Liver (tissue), 9 donors: ENCODE data around the gene LHX8. TPM values are rescaled to one million over a fixed set of nuclear protein-coding genes. Genes with fewer than 3 reads are reported as not detected.

Source experiments
- DNase-seq: peaks from one replicate; pipeline ENCODE4 v3.0.0-alpha.2; 2017; ENCODE audit warnings: low spot score
- H3K27ac ChIP-seq, 2 donors: one replicate each; pipeline ENCODE4 v1.7.0; 2013; ENCODE audit warnings: inconsistent platforms in 2 of 2, low read length in 2 of 2, control low read depth in 1 of 2, low read depth in 1 of 2, mild to moderate bottlenecking in 1 of 2
- H3K27me3 ChIP-seq, 4 donors: one replicate each; pipeline versions ENCODE4 v1.6.1 to v1.7.0; 2013; ENCODE audit warnings: low read length in 3 of 4, inconsistent platforms in 1 of 4, mild to moderate bottlenecking in 1 of 4, moderate library complexity in 1 of 4; ENCODE audit not compliant: control insufficient read depth in 4 of 4, insufficient read depth in 4 of 4
- H3K36me3 ChIP-seq, 4 donors: one replicate each; pipeline versions ENCODE4 v1.6.1 to v1.7.0; 2013; ENCODE audit warnings: low read length in 3 of 4, mild to moderate bottlenecking in 3 of 4, low read depth in 1 of 4, moderate library complexity in 1 of 4; ENCODE audit not compliant: control insufficient read depth in 4 of 4, insufficient read depth in 3 of 4
- H3K4me1 ChIP-seq, 4 donors: one replicate each; pipeline versions ENCODE4 v1.6.1 to v1.7.0; 2013; ENCODE audit warnings: low read length in 3 of 4, mild to moderate bottlenecking in 3 of 4, moderate library complexity in 1 of 4; ENCODE audit not compliant: control insufficient read depth in 4 of 4, insufficient read depth in 4 of 4
- H3K4me3 ChIP-seq, 3 donors: one replicate each; pipeline versions ENCODE4 v1.6.1 to v1.7.0; 2013; ENCODE audit warnings: low read length in 3 of 3, control low read depth in 1 of 3, low read depth in 1 of 3, mild to moderate bottlenecking in 1 of 3
- H3K9ac ChIP-seq, 2 donors: one replicate each; pipeline ENCODE4 v1.7.0; 2013; ENCODE audit warnings: low read length in 2 of 2, mild to moderate bottlenecking in 2 of 2, moderate library complexity in 2 of 2, control low read depth in 1 of 2, low read depth in 1 of 2
- H3K9me3 ChIP-seq, 4 donors: one replicate each; pipeline versions ENCODE4 v1.6.1 to v1.7.0; 2013; ENCODE audit warnings: low read length in 3 of 4; ENCODE audit not compliant: control insufficient read depth in 4 of 4
- CTCF ChIP-seq: fragments of 150-350 bp; IDR thresholded peaks from 2 replicates; pipeline ENCODE4 v1.5.1; 2017; ENCODE audit warnings: improper control_type of control experiment, low read depth, low read length; ENCODE audit not compliant: missing input control
- EGR1 ChIP-seq, 2 donors: IDR thresholded peaks; 2 replicates each; pipeline ENCODE4 v1.6.1; 2016 to 2018; ENCODE audit warnings: antibody characterized with exemption in 2 of 2, low read depth in 2 of 2
- FOXA1 ChIP-seq: IDR thresholded peaks from 2 replicates; pipeline ENCODE4 v1.6.1; 2016; ENCODE audit warnings: antibody characterized with exemption
- FOXA2 ChIP-seq: IDR thresholded peaks from 2 replicates; pipeline ENCODE4 v1.6.1; 2016; ENCODE audit warnings: antibody characterized with exemption
- GABPA ChIP-seq, 2 donors: IDR thresholded peaks in 1 of 2; conservative IDR thresholded peaks in 1 of 2; 2 replicates each; pipeline ENCODE4 v1.6.1; 2016; ENCODE audit warnings: antibody characterized with exemption in 2 of 2, mild to moderate bottlenecking in 1 of 2, moderate library complexity in 1 of 2
- HNF4A ChIP-seq, 2 donors: conservative IDR thresholded peaks; 2 replicates each; pipeline ENCODE4 v1.6.1; 2016; ENCODE audit warnings: antibody characterized with exemption in 2 of 2, mild to moderate bottlenecking in 2 of 2
- HNF4G ChIP-seq: IDR thresholded peaks from 2 replicates; pipeline ENCODE4 v1.6.1; 2016; ENCODE audit warnings: antibody characterized with exemption
- JUND ChIP-seq, 2 donors: IDR thresholded peaks; 2 replicates each; pipeline ENCODE4 v1.6.1; 2016; ENCODE audit warnings: antibody characterized with exemption in 2 of 2
- MAX ChIP-seq: IDR thresholded peaks from 2 replicates; pipeline ENCODE4 v1.6.1; 2016; ENCODE audit warnings: antibody characterized with exemption
- NR2F2 ChIP-seq: IDR thresholded peaks from 2 replicates; pipeline ENCODE4 v1.6.1; 2016; ENCODE audit warnings: antibody characterized with exemption
- RAD21 ChIP-seq, 2 donors: IDR thresholded peaks; 2 replicates each; pipeline ENCODE4 v1.6.1; 2016; ENCODE audit warnings: antibody characterized with exemption in 2 of 2, mild to moderate bottlenecking in 2 of 2
- RXRA ChIP-seq, 2 donors: IDR thresholded peaks; 2 replicates each; pipeline ENCODE4 v1.6.1; 2017 to 2018; ENCODE audit warnings: antibody characterized with exemption in 2 of 2, mild to moderate bottlenecking in 1 of 2
- SP1 ChIP-seq: IDR thresholded peaks from 2 replicates; pipeline ENCODE4 v1.6.1; 2018; ENCODE audit warnings: antibody characterized with exemption, mild to moderate bottlenecking
- TAF1 ChIP-seq: conservative IDR thresholded peaks from 2 replicates; pipeline ENCODE4 v1.6.1; 2016; ENCODE audit warnings: antibody characterized with exemption, mild to moderate bottlenecking
- YY1 ChIP-seq: IDR thresholded peaks from 2 replicates; pipeline ENCODE4 v1.6.1; 2016; ENCODE audit warnings: antibody characterized with exemption, mild to moderate bottlenecking
- WGBS: extraction: QIAGEN DNeasy Blood & Tissue Kit; methylation state at CpG from one replicate; pipeline ENCODE4 v1.1.7; 2013; 5-methylcytosine and 5-hydroxymethylcytosine counted together
- polyA plus RNA-seq, 2 donors: library from polyadenylated mRNA; stranded (reverse) in 1 of 2; unstranded in 1 of 2; fragments of 200-250 nt in 1 of 2; fragments of >200 nt in 1 of 2; fragmentation: Nextera tagmentation in 1 of 2; extraction: Ambion mirVana in 1 of 2; gene quantifications; one replicate each; pipeline versions ENCODE4 v1.2.1 to v1.2.3, GENCODE V29; 2013 to 2015
- total RNA-seq, 2 donors: library from RNA; depleted of rRNA; stranded (reverse); fragments of >200 nt; gene quantifications; one replicate each; pipeline ENCODE4 v1.2.3, GENCODE V29; 2014
- TF ChIP-seq, protein P1 (sequence below): IDR thresholded peaks from 2 replicates; pipeline ENCODE4 v1.6.1; 2016; ENCODE audit warnings: antibody characterized with exemption
- TF ChIP-seq, protein P2 (sequence below): IDR thresholded peaks from 2 replicates; pipeline ENCODE4 v1.6.1; 2016; ENCODE audit warnings: antibody characterized with exemption, mild to moderate bottlenecking
- TF ChIP-seq, protein P3 (sequence below): IDR thresholded peaks from 2 replicates; pipeline ENCODE4 v1.6.1; 2016; ENCODE audit warnings: antibody characterized with exemption
- donor health status: healthy.
- donor health status: healthy.
- donor health status: healthy.
- donor health status: healthy.
- donor health status: healthy.

Gene LHX8
- total and polyA plus RNA-seq, 4 donors, result not detected

DNA sequence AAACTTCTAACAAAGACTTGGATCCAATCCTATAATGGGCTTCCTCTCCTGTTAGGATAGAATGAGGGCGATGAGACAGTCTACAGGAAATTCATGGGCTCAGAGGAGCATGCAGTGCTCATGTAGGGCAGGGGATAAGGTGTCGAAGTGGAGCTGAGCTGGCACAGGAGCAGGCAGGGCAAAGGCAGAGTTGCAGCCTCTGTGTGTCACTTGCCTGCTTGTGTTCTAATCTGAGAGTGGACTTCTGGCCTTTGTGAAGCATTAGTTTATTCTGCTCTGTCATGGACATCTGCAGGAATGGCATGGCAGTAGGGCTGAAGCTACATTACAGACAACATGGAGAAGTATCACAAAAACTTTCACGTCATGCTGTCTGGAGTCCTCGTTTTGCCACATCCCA lies 32.6 kb downstream of the LHX8 start:
- no peak overlapping the region for H3K27ac ChIP-seq
- no peak overlapping the region for H3K4me3 ChIP-seq
- H3K9me3 ChIP-seq, result no peaks in the 10 kb centered on the region
- H3K36me3 ChIP-seq, result no peaks in the 10 kb centered on the region
- peaks cover 2 to 10% (median 7%) of the 10 kb centered on the region in 4 donors for H3K4me1 ChIP-seq
- DNase-seq, result no peak
- TF ChIP-seq HNF4A (conservative IDR thresholded peaks at IDR 0.05), result peak in 1 of 2 donors; percentile 55
- TF ChIP-seq SP1, result no peak
- no peak overlapping the region for H3K9ac ChIP-seq
- 71% methylated on average over 4 of the region's 4 CpGs for WGBS
- no peaks in the 10 kb centered on the region for H3K27me3 ChIP-seq

DNA sequence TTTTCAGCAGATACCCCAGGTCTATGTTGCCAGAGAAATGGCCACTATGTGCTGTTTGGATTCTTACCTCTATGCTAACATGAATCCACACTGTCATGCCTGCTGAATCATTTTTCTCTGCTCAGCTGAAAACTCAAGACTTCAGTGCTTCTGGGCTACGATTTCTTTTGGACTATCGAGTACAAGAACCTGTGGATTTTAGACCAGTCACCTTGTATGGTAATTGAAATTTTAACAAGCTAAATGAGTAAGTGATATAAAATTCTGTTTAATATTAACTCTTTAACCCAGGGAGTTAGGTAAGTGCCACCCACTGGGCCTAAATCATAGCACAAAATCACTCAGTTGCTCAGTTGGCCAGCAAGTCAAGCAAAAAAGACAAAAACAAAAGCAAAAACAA lies 35.8 kb downstream of the LHX8 start:
- 94% methylated on average over 2 of the region's 2 CpGs for WGBS
- Histone ChIP-seq H3K27me3 (no peaks in the 10 kb centered on the region), H3K9ac (no peak overlapping the region), H3K27ac (no peak overlapping the region), H3K4me1 (peaks cover 2 to 10% (median 7%) of the 10 kb centered on the region in 4 donors), H3K9me3 (no peaks in the 10 kb centered on the region), H3K4me3 (no peak overlapping the region), H3K36me3 (no peaks in the 10 kb centered on the region)
- DNase-seq, result no peak
- no peak for TF ChIP-seq YY1
- TF ChIP-seq, protein P1, sequence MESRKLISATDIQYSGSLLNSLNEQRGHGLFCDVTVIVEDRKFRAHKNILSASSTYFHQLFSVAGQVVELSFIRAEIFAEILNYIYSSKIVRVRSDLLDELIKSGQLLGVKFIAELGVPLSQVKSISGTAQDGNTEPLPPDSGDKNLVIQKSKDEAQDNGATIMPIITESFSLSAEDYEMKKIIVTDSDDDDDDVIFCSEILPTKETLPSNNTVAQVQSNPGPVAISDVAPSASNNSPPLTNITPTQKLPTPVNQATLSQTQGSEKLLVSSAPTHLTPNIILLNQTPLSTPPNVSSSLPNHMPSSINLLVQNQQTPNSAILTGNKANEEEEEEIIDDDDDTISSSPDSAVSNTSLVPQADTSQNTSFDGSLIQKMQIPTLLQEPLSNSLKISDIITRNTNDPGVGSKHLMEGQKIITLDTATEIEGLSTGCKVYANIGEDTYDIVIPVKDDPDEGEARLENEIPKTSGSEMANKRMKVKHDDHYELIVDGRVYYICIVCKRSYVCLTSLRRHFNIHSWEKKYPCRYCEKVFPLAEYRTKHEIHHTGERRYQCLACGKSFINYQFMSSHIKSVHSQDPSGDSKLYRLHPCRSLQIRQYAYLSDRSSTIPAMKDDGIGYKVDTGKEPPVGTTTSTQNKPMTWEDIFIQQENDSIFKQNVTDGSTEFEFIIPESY, result no peak
- TF ChIP-seq, protein P2, sequence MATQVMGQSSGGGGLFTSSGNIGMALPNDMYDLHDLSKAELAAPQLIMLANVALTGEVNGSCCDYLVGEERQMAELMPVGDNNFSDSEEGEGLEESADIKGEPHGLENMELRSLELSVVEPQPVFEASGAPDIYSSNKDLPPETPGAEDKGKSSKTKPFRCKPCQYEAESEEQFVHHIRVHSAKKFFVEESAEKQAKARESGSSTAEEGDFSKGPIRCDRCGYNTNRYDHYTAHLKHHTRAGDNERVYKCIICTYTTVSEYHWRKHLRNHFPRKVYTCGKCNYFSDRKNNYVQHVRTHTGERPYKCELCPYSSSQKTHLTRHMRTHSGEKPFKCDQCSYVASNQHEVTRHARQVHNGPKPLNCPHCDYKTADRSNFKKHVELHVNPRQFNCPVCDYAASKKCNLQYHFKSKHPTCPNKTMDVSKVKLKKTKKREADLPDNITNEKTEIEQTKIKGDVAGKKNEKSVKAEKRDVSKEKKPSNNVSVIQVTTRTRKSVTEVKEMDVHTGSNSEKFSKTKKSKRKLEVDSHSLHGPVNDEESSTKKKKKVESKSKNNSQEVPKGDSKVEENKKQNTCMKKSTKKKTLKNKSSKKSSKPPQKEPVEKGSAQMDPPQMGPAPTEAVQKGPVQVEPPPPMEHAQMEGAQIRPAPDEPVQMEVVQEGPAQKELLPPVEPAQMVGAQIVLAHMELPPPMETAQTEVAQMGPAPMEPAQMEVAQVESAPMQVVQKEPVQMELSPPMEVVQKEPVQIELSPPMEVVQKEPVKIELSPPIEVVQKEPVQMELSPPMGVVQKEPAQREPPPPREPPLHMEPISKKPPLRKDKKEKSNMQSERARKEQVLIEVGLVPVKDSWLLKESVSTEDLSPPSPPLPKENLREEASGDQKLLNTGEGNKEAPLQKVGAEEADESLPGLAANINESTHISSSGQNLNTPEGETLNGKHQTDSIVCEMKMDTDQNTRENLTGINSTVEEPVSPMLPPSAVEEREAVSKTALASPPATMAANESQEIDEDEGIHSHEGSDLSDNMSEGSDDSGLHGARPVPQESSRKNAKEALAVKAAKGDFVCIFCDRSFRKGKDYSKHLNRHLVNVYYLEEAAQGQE, result no peak
- TF ChIP-seq, protein P3, sequence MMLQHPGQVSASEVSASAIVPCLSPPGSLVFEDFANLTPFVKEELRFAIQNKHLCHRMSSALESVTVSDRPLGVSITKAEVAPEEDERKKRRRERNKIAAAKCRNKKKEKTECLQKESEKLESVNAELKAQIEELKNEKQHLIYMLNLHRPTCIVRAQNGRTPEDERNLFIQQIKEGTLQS, result no peak
- TF ChIP-seq SP1, result no peak
- no peak for TF ChIP-seq HNF4A (conservative IDR thresholded peaks at IDR 0.05)
- TF ChIP-seq FOXA2, result no peak
- no peak for TF ChIP-seq CTCF
- TF ChIP-seq NR2F2, result no peak
- no peak for TF ChIP-seq MAX
- TF ChIP-seq FOXA1, result no peak
- TF ChIP-seq HNF4G, result no peak
- TF ChIP-seq RAD21 (IDR thresholded peaks at IDR 0.05), result no peak
- no peak for TF ChIP-seq RXRA (IDR thresholded peaks at IDR 0.05)
- no peak for TF ChIP-seq EGR1 (IDR thresholded peaks at IDR 0.05; ENCODE audit: low read depth in 2 of 2)
- TF ChIP-seq TAF1, result no peak
- no peak for TF ChIP-seq JUND (IDR thresholded peaks at IDR 0.05)
- TF ChIP-seq GABPA (IDR thresholded peaks at IDR 0.05 in 1 of 2, conservative IDR thresholded peaks at IDR 0.05 in 1 of 2), result no peak
